HEK293T (cell line): ENCODE results near the gene KLF9.

Experiments used
- CTCF ChIA-PET: fragments of 350-600 bp; formaldehyde crosslinking; extraction: SDS; loops from one replicate; lab custom pipeline; 2021; ENCODE audit warnings: antibody characterized with exemption, inconsistent platforms; lab: Yijun Ruan, JAX
- POLR2A ChIA-PET: fragments of 350-600 bp; formaldehyde crosslinking; extraction: SDS; loops from one replicate; lab custom pipeline; 2020; ENCODE audit warnings: antibody characterized with exemption, inconsistent platforms; lab: Yijun Ruan, JAX
- DNase-seq: peaks from one replicate; pipeline ENCODE4 v3.0.0; 2012; ENCODE audit warnings: mixed read lengths; ENCODE audit errors: extremely low spot score
- ARNT ChIP-seq: fragments of 450-650 bp; IDR thresholded peaks from 2 replicates; pipeline ENCODE4 v1.6.1; 2017; ENCODE audit warnings: mild to moderate bottlenecking
- BHLHE40 ChIP-seq: fragments of 450-650 bp; IDR thresholded peaks from 2 replicates; pipeline ENCODE4 v1.6.1; 2016; ENCODE audit warnings: mild to moderate bottlenecking, moderate library complexity, borderline replicate concordance
- CTBP1 ChIP-seq: fragments of 450-650 bp; IDR thresholded peaks from 2 replicates; pipeline ENCODE4 v1.6.1; 2016; ENCODE audit warnings: borderline replicate concordance
- ELF4 ChIP-seq: fragments of 450-650 bp; IDR thresholded peaks from 2 replicates; pipeline ENCODE4 v1.6.1; 2017; ENCODE audit warnings: antibody characterized with exemption
- FOXA1 ChIP-seq: fragments of 450-650 bp; IDR thresholded peaks from 2 replicates; pipeline ENCODE4 v1.6.1; 2016; ENCODE audit warnings: mild to moderate bottlenecking
- FOXK2 ChIP-seq: fragments of 450-650 bp; IDR thresholded peaks from 2 replicates; pipeline ENCODE4 v1.6.1; 2016; ENCODE audit warnings: mild to moderate bottlenecking
- FOXM1 ChIP-seq: fragments of 450-650 bp; IDR thresholded peaks from 2 replicates; pipeline ENCODE4 v1.6.1; 2017; ENCODE audit warnings: mild to moderate bottlenecking, borderline replicate concordance
- HDGF ChIP-seq: fragments of 450-650 bp; IDR thresholded peaks from 2 replicates; pipeline ENCODE4 v1.6.1; 2017; ENCODE audit warnings: antibody characterized with exemption, borderline replicate concordance
- L3MBTL2 ChIP-seq: fragments of 450-650 bp; conservative IDR thresholded peaks from 2 replicates; pipeline ENCODE4 v1.6.1; 2016; ENCODE audit warnings: mild to moderate bottlenecking
- LEF1 ChIP-seq: fragments of 450-650 bp; IDR thresholded peaks from 2 replicates; pipeline ENCODE4 v1.6.1; 2017; ENCODE audit warnings: mild to moderate bottlenecking, borderline replicate concordance
- NFRKB ChIP-seq: fragments of 450-650 bp; IDR thresholded peaks from 2 replicates; pipeline ENCODE4 v1.6.1; 2016; ENCODE audit warnings: mild to moderate bottlenecking, moderate library complexity
- SP1 ChIP-seq: fragments of 450-650 bp; IDR thresholded peaks from 2 replicates; pipeline ENCODE4 v1.6.1; 2017
- SUZ12 ChIP-seq: fragments of 450-650 bp; IDR thresholded peaks from 2 replicates; pipeline ENCODE4 v1.6.1; 2016; ENCODE audit warnings: mild to moderate bottlenecking
- TARDBP ChIP-seq: fragments of 450-650 bp; IDR thresholded peaks from 2 replicates; pipeline ENCODE4 v1.6.1; 2016
- ZNF384 ChIP-seq: fragments of 450-650 bp; IDR thresholded peaks from 2 replicates; pipeline ENCODE4 v1.6.1; 2016
- TF ChIP-seq, protein P1 (sequence below): fragments of 450-650 bp; IDR thresholded peaks from 2 replicates; pipeline ENCODE4 v1.6.1; 2016

The KLF9 gene

DNA sequence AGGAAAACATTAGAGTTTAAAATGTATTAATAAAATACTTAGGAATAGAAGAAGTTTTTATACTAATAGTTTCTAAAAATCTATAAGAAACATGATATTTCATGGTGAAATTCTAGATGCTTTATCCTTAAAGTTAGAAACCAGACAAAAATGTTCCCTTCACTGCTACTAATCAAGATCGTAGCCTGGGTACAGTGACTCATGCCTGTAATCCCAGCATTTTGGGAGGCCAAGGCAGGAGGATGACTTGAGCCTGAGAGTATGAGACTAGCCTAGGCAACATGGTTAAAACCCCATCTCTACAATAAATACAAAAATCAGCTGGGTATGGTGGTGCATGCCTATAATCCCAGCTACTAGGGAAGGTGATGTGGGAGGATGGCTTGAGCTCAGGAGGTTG is 30.4 kb upstream of the KLF9 start:
- no peak for TF ChIP-seq BHLHE40
- no peak for TF ChIP-seq ZNF384
- TF ChIP-seq L3MBTL2 = no peak
- no peak for TF ChIP-seq SP1
- TF ChIP-seq NFRKB = no peak
- no peak for TF ChIP-seq FOXA1
- no peak for TF ChIP-seq CTBP1
- no peak for TF ChIP-seq TARDBP
- TF ChIP-seq FOXK2 = no peak
- no peak for TF ChIP-seq SUZ12
- TF ChIP-seq HDGF = no peak
- no peak for TF ChIP-seq ARNT
- no peak for TF ChIP-seq LEF1
- TF ChIP-seq FOXM1 = no peak
- no peak for DNase-seq
- ChIA-PET CTCF (no interaction called here), POLR2A (no interaction called here)

DNA sequence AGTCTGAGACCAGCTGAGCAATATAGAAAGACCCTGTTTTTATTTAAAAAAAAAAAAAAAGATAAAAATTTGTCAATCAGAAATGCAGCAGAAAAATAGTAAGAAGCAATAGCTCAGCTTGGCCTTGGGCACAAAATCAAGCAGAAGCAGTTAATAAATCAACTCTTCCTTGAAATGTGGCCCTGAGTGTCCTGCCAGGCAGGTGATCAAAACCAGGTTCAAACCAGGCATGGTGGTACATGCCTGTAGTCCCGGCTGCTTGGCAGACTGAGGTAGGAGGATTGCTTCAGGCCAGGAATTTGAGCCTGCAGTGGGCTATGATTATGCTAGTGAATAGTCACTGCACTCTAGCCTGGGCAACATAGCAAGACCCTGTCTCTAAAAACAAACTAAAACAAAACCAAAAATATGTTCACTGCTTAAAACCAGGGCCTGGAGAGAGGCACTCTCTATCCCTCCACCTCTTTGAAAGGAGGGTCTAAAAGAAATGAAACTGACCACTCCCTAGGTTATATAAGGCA is 27.9 kb upstream of the KLF9 start:
- POLR2A ChIA-PET = no interaction called here
- CTCF ChIA-PET = no interaction called here
- no peak for TF ChIP-seq HDGF
- no peak for TF ChIP-seq FOXM1
- TF ChIP-seq ARNT = no peak
- TF ChIP-seq NFRKB = no peak
- TF ChIP-seq FOXA1 = no peak
- TF ChIP-seq LEF1 = no peak
- no peak for TF ChIP-seq FOXK2
- no peak for TF ChIP-seq TARDBP
- no peak for TF ChIP-seq SUZ12
- TF ChIP-seq ELF4 = no peak
- no peak for TF ChIP-seq ZNF384
- TF ChIP-seq, protein P1, sequence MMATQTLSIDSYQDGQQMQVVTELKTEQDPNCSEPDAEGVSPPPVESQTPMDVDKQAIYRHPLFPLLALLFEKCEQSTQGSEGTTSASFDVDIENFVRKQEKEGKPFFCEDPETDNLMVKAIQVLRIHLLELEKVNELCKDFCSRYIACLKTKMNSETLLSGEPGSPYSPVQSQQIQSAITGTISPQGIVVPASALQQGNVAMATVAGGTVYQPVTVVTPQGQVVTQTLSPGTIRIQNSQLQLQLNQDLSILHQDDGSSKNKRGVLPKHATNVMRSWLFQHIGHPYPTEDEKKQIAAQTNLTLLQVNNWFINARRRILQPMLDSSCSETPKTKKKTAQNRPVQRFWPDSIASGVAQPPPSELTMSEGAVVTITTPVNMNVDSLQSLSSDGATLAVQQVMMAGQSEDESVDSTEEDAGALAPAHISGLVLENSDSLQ = no peak
- TF ChIP-seq CTBP1 = no peak
- TF ChIP-seq BHLHE40 = no peak
- no peak for TF ChIP-seq SP1
- no peak for TF ChIP-seq L3MBTL2
- DNase-seq = no peak

DNA sequence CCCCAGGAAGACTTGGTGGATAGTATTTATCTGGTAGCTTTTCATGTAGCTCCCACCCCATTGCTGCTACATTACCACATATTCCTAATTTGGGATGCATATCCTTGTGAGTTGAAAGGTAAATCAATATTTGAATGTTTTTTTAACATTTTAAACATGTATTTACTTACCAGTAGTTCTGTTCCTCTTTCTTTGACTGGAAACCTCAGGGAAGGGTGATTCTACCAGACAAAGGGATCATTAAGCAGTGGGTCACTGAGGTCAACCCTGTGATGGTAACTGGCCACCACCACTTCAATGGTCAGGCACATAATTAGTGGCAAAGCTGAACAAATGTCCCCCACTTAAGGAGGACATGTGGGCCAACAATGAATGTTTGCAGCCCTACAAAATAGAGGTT is 27.2 kb upstream of the KLF9 start:
- ChIA-PET CTCF (no interaction called here), POLR2A (no interaction called here)
- DNase-seq = no peak
- no peak for TF ChIP-seq HDGF
- no peak for TF ChIP-seq SP1
- no peak for TF ChIP-seq L3MBTL2

DNA sequence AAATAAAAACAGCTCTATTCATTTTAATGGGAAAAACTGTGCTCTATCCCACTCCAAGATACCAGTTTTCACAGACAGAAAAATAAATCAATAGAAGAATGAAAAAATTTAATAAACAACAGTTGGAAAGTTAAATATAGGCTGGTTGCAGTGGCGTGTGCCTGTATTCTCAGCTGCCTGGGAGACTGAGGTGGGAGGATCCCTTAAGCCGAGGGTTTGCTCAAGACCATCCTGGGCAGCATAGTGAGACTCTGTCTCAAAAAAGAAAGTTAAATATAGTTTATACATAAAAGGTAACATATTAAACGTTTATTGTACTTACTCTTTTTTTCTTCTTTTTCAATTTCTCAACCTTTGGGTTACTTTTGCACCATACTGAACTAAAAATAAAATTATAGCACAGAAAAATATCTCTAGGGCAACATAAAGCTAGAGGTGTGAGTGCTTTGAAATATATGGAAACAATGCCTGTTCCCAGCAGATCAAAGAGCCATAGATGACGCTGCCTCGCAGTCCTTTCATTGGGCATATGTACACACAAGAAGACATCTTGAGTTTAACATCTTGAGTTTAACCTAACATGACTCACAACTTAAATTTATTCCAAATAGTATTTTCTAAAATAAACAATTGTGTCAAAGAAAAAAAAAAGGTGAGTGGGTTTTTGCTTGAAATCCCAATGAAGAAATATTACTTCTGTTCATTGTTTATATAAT is 25.7 kb upstream of the KLF9 start:
- ChIA-PET POLR2A (interaction anchor here (1.0 kb wide), 1 partner anchor 20 kb away, joined by 4 read pairs; no protein-coding TSS in a partner anchor), CTCF (no interaction called here)
- no peak for TF ChIP-seq CTBP1
- TF ChIP-seq SUZ12 = no peak
- TF ChIP-seq FOXA1 = no peak
- DNase-seq = no peak

DNA sequence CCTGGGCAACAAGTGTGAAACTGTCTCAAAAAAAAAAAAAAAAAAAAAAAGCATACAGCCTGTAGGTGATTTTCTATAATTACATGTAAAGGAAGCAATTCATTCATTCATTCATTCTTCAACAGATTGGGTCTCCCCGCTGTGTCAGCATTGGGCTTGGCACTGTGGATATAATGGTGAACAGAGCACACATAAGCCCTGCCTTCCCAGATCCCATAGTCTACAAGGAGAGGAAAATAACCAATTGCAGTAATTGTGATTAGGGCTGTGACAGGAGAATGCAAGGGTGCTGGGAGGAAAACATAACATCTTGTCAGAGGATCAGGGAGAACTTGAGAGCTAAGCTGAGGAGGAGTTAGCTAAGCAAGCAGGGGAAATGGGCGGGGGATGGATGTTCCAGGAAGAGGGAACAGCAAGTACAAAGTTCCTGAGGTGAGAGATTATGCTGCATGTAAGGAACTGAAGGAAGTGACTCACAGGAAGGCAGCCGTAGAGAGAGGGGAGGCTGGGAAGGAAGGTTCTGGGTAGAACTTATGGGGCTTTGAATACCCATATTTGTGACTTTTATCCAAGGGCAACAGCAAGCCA is 24.0 kb upstream of the KLF9 start:
- ChIA-PET POLR2A (no interaction called here), CTCF (interaction anchor here (0.8 kb wide), 1 partner anchor 46 kb away, joined by 4 read pairs; no protein-coding TSS in a partner anchor)
- TF ChIP-seq CTBP1 (no peak), ELF4 (no peak), NFRKB (no peak), HDGF (no peak), TARDBP (no peak), FOXA1 (no peak), SUZ12 (no peak), LEF1 (no peak), SP1 (no peak)
- DNase-seq = no peak

GRCh38 chr9:70435948-70436347 is 21.5 kb upstream of the KLF9 start:
- POLR2A ChIA-PET = no interaction called here
- CTCF ChIA-PET = no interaction called here
- no peak for DNase-seq
- TF ChIP-seq ELF4 (no peak), TARDBP (no peak), LEF1 (no peak), CTBP1 (no peak), ZNF384 (no peak), HDGF (no peak), L3MBTL2 (no peak)
- TF ChIP-seq, protein P1 = no peak

- TF ChIP-seq SUZ12 = no peak
- TF ChIP-seq L3MBTL2 = no peak
- TF ChIP-seq TARDBP = no peak
- TF ChIP-seq ARNT = no peak
- no peak for TF ChIP-seq HDGF
- TF ChIP-seq SP1 = no peak
- no peak for TF ChIP-seq BHLHE40
- TF ChIP-seq, protein P1 = no peak
- TF ChIP-seq CTBP1 = no peak
- TF ChIP-seq FOXK2 = no peak
- TF ChIP-seq LEF1 = no peak
- no peak for TF ChIP-seq ELF4
- TF ChIP-seq FOXA1 = no peak
- no peak for TF ChIP-seq FOXM1
- TF ChIP-seq NFRKB = no peak
- TF ChIP-seq ZNF384 = no peak
- ChIA-PET CTCF (no interaction called here), POLR2A (no interaction called here)
- no peak for DNase-seq
Measured at GRCh38 chr9:70429899-70430298, 15.4 kb upstream of the KLF9 start.
